Measurements from ENCODE around the gene LMTK3. TPM values are rescaled to one million over a fixed set of nuclear protein-coding genes. Genes with fewer than 3 reads are reported as not detected.

Gene LMTK3
- total RNA-seq, 2 donors from 2014 or later = 4.2 to 9.6 TPM

- no peak for ATAC-seq
- no peak for DNase-seq
- Histone ChIP-seq H3K27ac (no peak overlapping the region), H3K4me3 (no peak overlapping the region), H3K9me3 (peaks cover 0 to 10% (median 2%) of the 10 kb centered on the region in 3 donors), H3K27me3 (no peaks in the 10 kb centered on the region), H3K4me1 (no peaks in the 10 kb centered on the region), H3K36me3 (replicated peaks in 1 of 2; ENCODE audit: insufficient read depth in 1 of 2, low read depth in 2 of 2) (no peaks in the 10 kb centered on the region)
- intact Hi-C loops (cut with DNase I) = no loop called here
- 30 to 32% methylated on average over 6 of the region's 6 CpGs for WGBS, 2 donors
- no peak for TF ChIP-seq POLR2A (IDR thresholded peaks at IDR 0.05)
- no peak for TF ChIP-seq CTCF (IDR thresholded peaks at IDR 0.05)
Measured at GRCh38 chr19:48530770-48531169, 19.1 kb upstream of the LMTK3 start.

- H3K4me1 ChIP-seq = no peaks in the 10 kb centered on the region
- no peaks in the 10 kb centered on the region for H3K27me3 ChIP-seq
- ATAC-seq (no peak), DNase-seq (no peak)
- H3K4me3 ChIP-seq = no peak overlapping the region
- H3K9me3 ChIP-seq = peaks cover 0 to 10% (median 2%) of the 10 kb centered on the region in 3 donors
- H3K36me3 ChIP-seq (replicated peaks in 1 of 2; ENCODE audit: insufficient read depth in 1 of 2, low read depth in 2 of 2) = no peaks in the 10 kb centered on the region
- no peak for TF ChIP-seq CTCF (IDR thresholded peaks at IDR 0.05)
- no peak for TF ChIP-seq POLR2A (IDR thresholded peaks at IDR 0.05)
- intact Hi-C loops (cut with DNase I) = no loop called here
- H3K27ac ChIP-seq = no peak overlapping the region
- 55 to 61% methylated on average over 10 to 20 of the region's 20 CpGs for WGBS, 2 donors
Measured at GRCh38 chr19:48530066-48530720, 18.6 kb upstream of the LMTK3 start.

GRCh38 chr19:48529156-48529555 is 17.5 kb upstream of the LMTK3 start:
- WGBS, 2 donors = 86 to 91% methylated on average over 4 of the region's 4 CpGs
- TF ChIP-seq POLR2A (IDR thresholded peaks at IDR 0.05) (no peak), CTCF (IDR thresholded peaks at IDR 0.05) (no peak)
- H3K27me3 ChIP-seq = no peaks in the 10 kb centered on the region
- no peaks in the 10 kb centered on the region for H3K4me1 ChIP-seq
- H3K36me3 ChIP-seq (replicated peaks in 1 of 2; ENCODE audit: insufficient read depth in 1 of 2, low read depth in 2 of 2) = no peaks in the 10 kb centered on the region
- H3K27ac ChIP-seq = no peak overlapping the region
- ATAC-seq (no peak), DNase-seq (no peak)
- peaks cover 0 to 10% (median 2%) of the 10 kb centered on the region in 3 donors for H3K9me3 ChIP-seq
- intact Hi-C loops (cut with DNase I) = no loop called here
- no peak overlapping the region for H3K4me3 ChIP-seq

- 92 to 95% methylated on average over 5 of the region's 5 CpGs for WGBS, 2 donors
- H3K4me3 ChIP-seq = no peak overlapping the region
- TF ChIP-seq POLR2A (IDR thresholded peaks at IDR 0.05) = no peak
- no peak for TF ChIP-seq CTCF (IDR thresholded peaks at IDR 0.05)
- H3K27ac ChIP-seq = no peak overlapping the region
- no peaks in the 10 kb centered on the region for H3K27me3 ChIP-seq
- H3K4me1 ChIP-seq = peaks cover 4% of the 10 kb centered on the region
- H3K9me3 ChIP-seq = peaks cover 0 to 10% (median 2%) of the 10 kb centered on the region in 3 donors
- intact Hi-C loops (cut with DNase I) = no loop called here
- ATAC-seq (no peak), DNase-seq (no peak)
- H3K36me3 ChIP-seq (replicated peaks in 1 of 2; ENCODE audit: insufficient read depth in 1 of 2, low read depth in 2 of 2) = no peaks in the 10 kb centered on the region
Measured at GRCh38 chr19:48524732-48525131, 13.1 kb upstream of the LMTK3 start.

GRCh38 chr19:48524221-48524620 is 12.6 kb upstream of the LMTK3 start:
- no peak for DNase-seq
- no peak for ATAC-seq
- no peaks in the 10 kb centered on the region for H3K27me3 ChIP-seq
- TF ChIP-seq POLR2A (IDR thresholded peaks at IDR 0.05) (no peak), CTCF (IDR thresholded peaks at IDR 0.05) (no peak)
- no peak overlapping the region for H3K27ac ChIP-seq
- H3K4me3 ChIP-seq = no peak overlapping the region
- WGBS, 2 donors = 87 to 90% methylated on average over 2 of the region's 2 CpGs
- no peaks in the 10 kb centered on the region for H3K36me3 ChIP-seq (replicated peaks in 1 of 2; ENCODE audit: insufficient read depth in 1 of 2, low read depth in 2 of 2)
- peaks cover 0 to 7% (median under 1%) of the 10 kb centered on the region in 3 donors for H3K9me3 ChIP-seq
- H3K4me1 ChIP-seq = peaks cover 4% of the 10 kb centered on the region
- intact Hi-C loops (cut with DNase I) = no loop called here

Data from body of pancreas (tissue), 4 donors.